Sigmoid colon (tissue), 7 donors: ENCODE measurements around the gene YARS1. TPM values are rescaled to one million over a fixed set of nuclear protein-coding genes. Genes with fewer than 3 reads are reported as not detected.

Experiments
- DNase-seq: peaks from one replicate; pipeline ENCODE4 v3.0.0-alpha.2; 2019
- H3K27ac ChIP-seq, 4 donors: fragments of 200-600 bp; sonication (generic); one replicate each; pipeline ENCODE4 v1.5.1; 2016 to 2019; ENCODE audit warnings: mild to moderate bottlenecking in 1 of 4
- H3K27me3 ChIP-seq, 3 donors: fragments of 200-600 bp; sonication (generic); one replicate each; pipeline ENCODE4 v1.5.1; 2019; ENCODE audit warnings: mild to moderate bottlenecking in 1 of 3
- H3K36me3 ChIP-seq, 4 donors: fragments of 200-600 bp; sonication (generic); one replicate each; pipeline ENCODE4 v1.5.1; 2016 to 2019
- H3K4me1 ChIP-seq, 4 donors: fragments of 200-600 bp; sonication (generic); one replicate each; pipeline ENCODE4 v1.5.1; 2017 to 2019
- H3K4me3 ChIP-seq, 4 donors: fragments of 200-600 bp; sonication (generic); one replicate each; pipeline ENCODE4 v1.5.1; 2017 to 2019; ENCODE audit warnings: mild to moderate bottlenecking in 2 of 4, moderate library complexity in 1 of 4
- H3K9me3 ChIP-seq, 4 donors: fragments of 200-600 bp in 3 of 4; sonication (generic) in 3 of 4; one replicate each; pipeline versions ENCODE4 v1.5.1 to v1.6.1; 2013 to 2019
- EP300 ChIP-seq, 4 donors: sonication (generic); formaldehyde crosslinking; IDR thresholded peaks; one replicate each; pipeline ENCODE4 v1.6.1; 2017; ENCODE audit warnings: antibody characterized with exemption in 4 of 4
- POLR2A ChIP-seq, 2 donors: fragments of 450-650 bp; IDR thresholded peaks; one replicate each; pipeline ENCODE4 v1.6.1; 2016; ENCODE audit warnings: antibody characterized with exemption in 2 of 2, mild to moderate bottlenecking in 2 of 2, moderate library complexity in 2 of 2
- POLR2AphosphoS5 ChIP-seq, 4 donors: sonication (generic); formaldehyde crosslinking; IDR thresholded peaks; one replicate each; pipeline ENCODE4 v1.6.1; 2017; ENCODE audit warnings: antibody characterized with exemption in 4 of 4
- WGBS, 2 donors: extraction: QIAGEN DNeasy Blood & Tissue Kit; methylation state at CpG; one replicate each; pipeline ENCODE4 v1.1.7; 2013; 5-methylcytosine and 5-hydroxymethylcytosine counted together
- intact Hi-C: fragments of 100-400 bp; cut with DNase I; formaldehyde crosslinking; loops from one replicate; pipeline ENCODE4 v1.15.1; 2023
- polyA plus RNA-seq, 3 donors: library from polyadenylated mRNA; stranded (reverse); fragments of 200-250 nt; gene quantifications; one replicate each; pipeline ENCODE4 v1.2.3, GENCODE V29; 2013
- total RNA-seq, 4 donors: library from RNA; depleted of rRNA; stranded (reverse); fragments of >200 nt; gene quantifications; one replicate each; pipeline ENCODE4 v1.1.0, GENCODE V29; 2016
- TF ChIP-seq, protein P1 (sequence below), 4 experiments: fragments of 450-650 bp in 3 of 4; fragments of 200-600 bp in 1 of 4; IDR thresholded peaks; one replicate each; pipeline ENCODE4 v1.5.1; 2016 to 2019; ENCODE audit warnings: antibody characterized with exemption in 4 of 4, mild to moderate bottlenecking in 3 of 4, moderate library complexity in 2 of 4
- donor health status: healthy with polysubstance abuse.
- donor health status: Bipolar disorder and iron deficiency.
- donor health status: healthy.

The YARS1 gene
- total and polyA plus RNA-seq, 7 donors: 28.7 to 65.2 (median 33.6) TPM

DNA sequence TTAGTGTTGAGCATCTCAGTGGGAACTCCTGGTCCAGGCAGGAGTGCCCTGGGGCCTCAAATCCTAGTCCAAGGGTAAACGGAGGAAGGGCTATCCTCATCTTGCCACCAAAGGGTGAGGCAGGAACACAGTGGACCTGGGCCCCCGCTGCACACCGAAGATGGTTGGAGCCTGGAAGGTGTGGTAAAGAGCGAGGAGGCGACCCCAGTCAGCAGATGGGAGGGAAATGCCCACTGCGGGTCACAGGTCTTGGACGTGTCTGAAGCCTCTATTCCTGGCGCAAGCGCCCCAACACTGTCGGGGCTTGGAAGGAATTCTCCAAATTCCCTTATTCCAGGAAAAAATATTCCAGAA lies 76.1 kb downstream of the YARS1 start:
- H3K36me3 ChIP-seq: no peaks in the 10 kb centered on the region
- no peaks in the 10 kb centered on the region for H3K9me3 ChIP-seq
- H3K4me1 ChIP-seq: peaks cover 0 to 29% (median 22%) of the 10 kb centered on the region in 4 donors
- H3K27me3 ChIP-seq: no peaks in the 10 kb centered on the region
- peak overlapping the region; percentile 50 to 79 (median 66) for H3K4me3 ChIP-seq
- TF ChIP-seq POLR2A (IDR thresholded peaks at IDR 0.05): no peak
- intact Hi-C loops: no loop called here
- WGBS, 2 donors: 15 to 40% methylated on average over 10 of the region's 10 CpGs
- no peak for DNase-seq
- peak overlapping the region; percentile 59 to 83 (median 74) for H3K27ac ChIP-seq

- H3K27me3 ChIP-seq: no peaks in the 10 kb centered on the region
- H3K4me3 ChIP-seq: no peak overlapping the region
- WGBS, 2 donors: 44 to 81% methylated on average over 7 of the region's 7 CpGs
- intact Hi-C loops: no loop called here
- H3K9me3 ChIP-seq: no peaks in the 10 kb centered on the region
- peaks cover 0 to 12% (median 9%) of the 10 kb centered on the region in 4 donors for H3K4me1 ChIP-seq
- DNase-seq: no peak
- H3K36me3 ChIP-seq: no peaks in the 10 kb centered on the region
- TF ChIP-seq, protein P1, sequence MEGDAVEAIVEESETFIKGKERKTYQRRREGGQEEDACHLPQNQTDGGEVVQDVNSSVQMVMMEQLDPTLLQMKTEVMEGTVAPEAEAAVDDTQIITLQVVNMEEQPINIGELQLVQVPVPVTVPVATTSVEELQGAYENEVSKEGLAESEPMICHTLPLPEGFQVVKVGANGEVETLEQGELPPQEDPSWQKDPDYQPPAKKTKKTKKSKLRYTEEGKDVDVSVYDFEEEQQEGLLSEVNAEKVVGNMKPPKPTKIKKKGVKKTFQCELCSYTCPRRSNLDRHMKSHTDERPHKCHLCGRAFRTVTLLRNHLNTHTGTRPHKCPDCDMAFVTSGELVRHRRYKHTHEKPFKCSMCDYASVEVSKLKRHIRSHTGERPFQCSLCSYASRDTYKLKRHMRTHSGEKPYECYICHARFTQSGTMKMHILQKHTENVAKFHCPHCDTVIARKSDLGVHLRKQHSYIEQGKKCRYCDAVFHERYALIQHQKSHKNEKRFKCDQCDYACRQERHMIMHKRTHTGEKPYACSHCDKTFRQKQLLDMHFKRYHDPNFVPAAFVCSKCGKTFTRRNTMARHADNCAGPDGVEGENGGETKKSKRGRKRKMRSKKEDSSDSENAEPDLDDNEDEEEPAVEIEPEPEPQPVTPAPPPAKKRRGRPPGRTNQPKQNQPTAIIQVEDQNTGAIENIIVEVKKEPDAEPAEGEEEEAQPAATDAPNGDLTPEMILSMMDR (IDR thresholded peaks at IDR 0.05): no peak
- TF ChIP-seq POLR2A (IDR thresholded peaks at IDR 0.05) (no peak), POLR2AphosphoS5 (IDR thresholded peaks at IDR 0.05) (no peak), EP300 (IDR thresholded peaks at IDR 0.05) (no peak)
- no peak overlapping the region for H3K27ac ChIP-seq
These were observed 80.1 kb downstream of the YARS1 start for GRCh38 chr1:32736812-32737791.

GRCh38 chr1:32733582-32734321 lies 83.4 kb downstream of the YARS1 start:
- 71 to 72% methylated on average over 9 of the region's 9 CpGs for WGBS, 2 donors
- no peak for DNase-seq
- intact Hi-C loops: no loop called here

GRCh38 chr1:32729254-32730046 lies 87.7 kb downstream of the YARS1 start:
- Histone ChIP-seq H3K4me3 (no peak overlapping the region), H3K4me1 (peaks cover 0 to 13% (median 5%) of the 10 kb centered on the region in 4 donors), H3K9me3 (no peaks in the 10 kb centered on the region), H3K27ac (no peak overlapping the region), H3K27me3 (no peaks in the 10 kb centered on the region), H3K36me3 (no peaks in the 10 kb centered on the region)
- intact Hi-C loops: no loop called here
- TF ChIP-seq POLR2AphosphoS5 (IDR thresholded peaks at IDR 0.05) (no peak), POLR2A (IDR thresholded peaks at IDR 0.05) (no peak), EP300 (IDR thresholded peaks at IDR 0.05) (no peak)
- TF ChIP-seq, protein P1 (IDR thresholded peaks at IDR 0.05): no peak
- DNase-seq: no peak
- 84 to 85% methylated on average over 14 of the region's 14 CpGs for WGBS, 2 donors

More at GRCh38 chr1:32733582-32734321, 83.4 kb downstream of the YARS1 start:
- no peaks in the 10 kb centered on the region for H3K4me1 ChIP-seq
- no peak overlapping the region for H3K27ac ChIP-seq
- H3K27me3 ChIP-seq: no peaks in the 10 kb centered on the region
- H3K36me3 ChIP-seq: no peaks in the 10 kb centered on the region
- H3K4me3 ChIP-seq: no peak overlapping the region
- TF ChIP-seq, protein P1 (IDR thresholded peaks at IDR 0.05): no peak
- no peak for TF ChIP-seq POLR2A (IDR thresholded peaks at IDR 0.05)
- no peak for TF ChIP-seq EP300 (IDR thresholded peaks at IDR 0.05)
- no peak for TF ChIP-seq POLR2AphosphoS5 (IDR thresholded peaks at IDR 0.05)
- H3K9me3 ChIP-seq: no peaks in the 10 kb centered on the region
